Measurements from ENCODE around the gene HAX1.

- TF ChIP-seq POLR2AphosphoS5 (IDR thresholded peaks at IDR 0.05), result no peak
- TF ChIP-seq CTCF (IDR thresholded peaks at IDR 0.05), result no peak
- TF ChIP-seq POLR2A (IDR thresholded peaks at IDR 0.05), result no peak
Observed at GRCh38 chr1:154256686-154257085, 15.7 kb upstream of the HAX1 start.
